ENCODE data around the gene SRRM4. TPM values are rescaled to one million over a fixed set of nuclear protein-coding genes. Genes with fewer than 3 reads are reported as not detected.

SRRM4 gene
- polyA plus RNA-seq, 12 donors = 0.12 to 1.2 (median 0.26) TPM; not detected in 1

DNA sequence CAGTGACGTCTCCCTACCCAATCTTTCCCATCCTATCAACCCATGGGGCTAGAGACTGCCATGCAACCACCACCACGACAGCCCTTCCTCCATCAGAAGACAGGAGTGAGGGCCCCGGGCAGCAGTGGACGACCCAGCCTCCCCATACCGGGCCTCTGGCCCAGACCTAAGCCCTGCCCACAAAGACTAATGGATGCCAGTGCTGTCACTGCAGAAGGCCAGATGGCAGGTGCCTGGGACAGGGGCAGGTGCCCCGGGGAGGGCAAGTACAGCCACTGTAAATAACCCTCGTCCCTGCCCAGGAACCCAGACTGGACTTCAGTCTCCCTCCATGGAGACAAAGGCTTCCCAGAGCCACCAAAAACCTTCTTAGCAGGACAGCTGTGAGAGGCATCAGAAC, 177.1 kb downstream of the SRRM4 start:
- no peak for DNase-seq

GRCh38 chr12:119159844-119160243, 178.5 kb downstream of the SRRM4 start:
- no peak for DNase-seq

GRCh38 chr12:119167902-119168301, 186.6 kb downstream of the SRRM4 start:
- DNase-seq = no peak

- DNase-seq = no peak
Measured at GRCh38 chr12:119168721-119169120, 187.4 kb downstream of the SRRM4 start.

DNA sequence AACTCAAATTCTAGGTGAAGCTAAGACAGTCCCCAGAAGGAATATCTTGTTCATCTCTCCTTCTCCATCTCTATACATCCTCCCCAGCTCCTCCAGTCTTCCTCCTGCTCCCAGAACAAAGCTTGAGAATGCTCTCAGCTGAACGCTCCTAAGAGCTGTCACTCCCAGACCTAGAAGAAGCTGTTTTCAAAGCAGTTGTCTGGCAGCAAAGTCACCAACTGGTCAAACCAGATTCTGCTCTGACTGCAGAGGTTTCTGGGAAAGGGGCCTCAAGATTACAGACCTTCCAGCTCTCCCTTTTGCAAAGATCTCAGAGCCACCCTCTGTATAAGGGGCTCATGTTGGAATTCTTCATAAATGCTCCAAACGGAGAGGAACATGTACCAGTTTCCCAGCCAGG, 187.8 kb downstream of the SRRM4 start:
- no peak for DNase-seq

GRCh38 chr12:119171291-119171690, 189.9 kb downstream of the SRRM4 start:
- DNase-seq = no peak

GRCh38 chr12:119171691-119172425, 190.5 kb downstream of the SRRM4 start:
- no peak for DNase-seq

DNA sequence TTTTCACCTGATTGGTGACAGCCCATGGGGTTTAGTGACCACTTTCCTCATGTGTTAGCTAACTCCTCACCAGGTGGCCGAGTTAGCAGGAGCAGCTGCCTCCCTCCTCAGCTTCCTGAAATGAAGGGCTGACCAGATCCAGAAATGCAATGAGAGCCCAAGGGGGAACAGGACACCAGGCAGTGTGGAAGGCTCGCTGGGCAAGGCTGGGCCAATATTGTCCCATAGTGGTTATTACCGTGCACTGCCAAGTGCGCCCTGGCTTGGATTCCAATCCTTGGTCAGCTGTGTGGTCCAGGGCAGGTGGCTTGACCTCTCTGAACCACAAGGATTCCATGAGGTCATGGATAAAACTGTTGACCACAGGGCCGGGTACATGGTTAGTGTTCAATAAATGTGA, 193.7 kb downstream of the SRRM4 start:
- DNase-seq = no peak

DNA sequence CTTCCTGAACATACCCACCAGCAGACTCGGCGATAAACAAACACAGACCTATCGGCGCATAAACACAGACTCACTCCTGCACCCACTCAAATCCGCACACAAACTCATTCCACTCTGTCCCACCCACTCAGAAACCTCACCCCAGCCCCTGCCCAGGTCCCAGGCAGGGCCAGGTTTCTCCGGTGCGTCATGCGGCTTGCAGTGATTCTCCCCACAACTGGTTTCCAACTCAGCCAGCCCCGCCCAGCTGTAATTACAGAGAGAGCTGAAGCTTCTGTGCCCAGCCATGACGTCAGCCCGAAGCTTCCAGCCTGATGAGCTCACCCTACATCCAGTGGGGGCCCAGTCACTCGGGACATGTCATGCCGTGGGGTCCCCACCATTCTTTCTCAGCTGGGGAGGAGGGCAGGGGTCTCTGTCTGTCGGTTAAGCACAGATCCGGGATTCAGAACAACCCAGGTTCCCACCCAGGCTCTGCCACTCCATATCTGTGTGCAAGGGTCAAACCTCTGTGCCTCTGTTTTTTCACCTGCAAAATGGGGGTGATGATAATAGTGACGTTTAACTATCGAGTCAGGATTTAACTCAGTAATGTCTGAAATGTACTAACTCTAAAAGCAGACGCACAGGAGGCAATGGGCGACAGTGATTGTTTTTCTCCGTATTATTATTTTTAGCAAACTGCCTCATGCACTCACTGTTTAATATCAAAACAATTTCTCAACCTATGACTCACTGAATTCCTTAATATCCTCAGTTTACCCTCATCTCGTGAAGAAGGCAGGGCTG, 195.1 kb downstream of the SRRM4 start:
- peak; percentile 78 for DNase-seq

DNA sequence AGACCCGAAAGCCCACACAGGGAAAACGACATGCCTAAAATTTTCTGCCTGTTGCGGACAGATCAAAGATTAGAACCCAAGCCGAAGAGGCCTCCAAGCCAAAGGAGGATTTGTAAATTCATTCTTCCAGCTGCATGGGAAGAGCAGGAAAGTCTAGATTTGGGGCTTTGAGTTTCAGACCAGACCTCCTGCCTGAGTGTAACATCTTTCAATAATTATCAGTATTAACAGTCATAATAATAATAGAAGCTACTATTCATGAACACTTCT, 195.7 kb downstream of the SRRM4 start:
- DNase-seq = no peak

GRCh38 chr12:119177724-119178380, 196.5 kb downstream of the SRRM4 start:
- no peak for DNase-seq

GRCh38 chr12:119178544-119179334, 197.4 kb downstream of the SRRM4 start, which contains the start of gene HSPB8:
TSS of gene HSPB8 (plus strand) at chr12:119178931. CDS start at chr12:119179313, 382 bp downstream.
- peak; percentile 66 for DNase-seq

- no peak for DNase-seq
Measured at GRCh38 chr12:119179335-119180021, 198.1 kb downstream of the SRRM4 start.

DNA sequence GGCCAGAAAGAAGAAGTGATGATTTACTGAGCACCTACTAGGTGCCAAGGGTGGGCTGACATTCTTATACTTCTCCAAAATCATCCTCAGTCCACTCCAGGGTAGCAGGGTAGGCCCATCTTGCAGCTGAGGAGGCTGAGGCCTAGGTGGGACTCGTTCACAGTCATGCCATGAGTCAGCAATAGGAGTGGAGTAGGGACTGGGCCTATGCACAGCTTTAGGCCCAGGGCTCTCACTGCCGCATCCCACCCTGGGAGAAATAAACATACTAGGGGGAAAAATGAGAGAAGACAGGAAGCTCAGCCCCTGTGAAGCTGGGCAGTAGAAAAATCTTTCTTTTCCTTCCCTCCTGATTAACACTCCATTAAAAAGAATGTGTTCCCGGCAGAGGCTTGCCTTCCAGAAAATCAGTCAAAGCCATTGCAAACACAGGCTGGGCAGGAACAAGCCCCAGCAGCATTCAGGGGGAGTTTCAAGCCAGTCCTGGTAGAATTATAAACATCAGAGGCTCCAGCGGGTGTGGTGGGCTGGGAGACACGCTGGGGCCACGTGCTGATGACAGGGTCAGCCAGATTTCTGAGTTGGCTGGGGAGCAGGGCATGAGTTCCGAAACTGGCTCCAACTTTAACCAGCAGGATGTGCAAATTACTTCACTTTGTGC, 199.2 kb downstream of the SRRM4 start:
- no peak for DNase-seq

DNA sequence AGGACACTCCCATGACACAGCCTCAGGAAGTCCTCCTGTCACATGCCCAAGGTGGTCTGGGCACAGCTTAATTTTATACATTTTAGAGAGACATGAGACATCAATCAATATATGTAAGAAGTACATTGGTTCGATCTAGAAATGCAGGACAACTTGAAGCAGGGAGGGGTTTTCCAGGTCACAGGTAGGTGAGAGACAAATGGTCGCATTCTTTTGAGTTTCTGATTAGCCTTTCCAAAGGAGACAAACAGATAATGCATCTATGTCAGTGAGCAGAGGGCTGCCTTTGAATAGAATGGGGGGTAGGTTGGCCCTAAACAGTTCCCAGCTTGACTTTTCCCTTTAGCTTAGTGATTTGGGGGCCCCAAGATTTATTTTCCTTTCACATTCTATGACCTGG, 199.9 kb downstream of the SRRM4 start:
- no peak for DNase-seq

DNA sequence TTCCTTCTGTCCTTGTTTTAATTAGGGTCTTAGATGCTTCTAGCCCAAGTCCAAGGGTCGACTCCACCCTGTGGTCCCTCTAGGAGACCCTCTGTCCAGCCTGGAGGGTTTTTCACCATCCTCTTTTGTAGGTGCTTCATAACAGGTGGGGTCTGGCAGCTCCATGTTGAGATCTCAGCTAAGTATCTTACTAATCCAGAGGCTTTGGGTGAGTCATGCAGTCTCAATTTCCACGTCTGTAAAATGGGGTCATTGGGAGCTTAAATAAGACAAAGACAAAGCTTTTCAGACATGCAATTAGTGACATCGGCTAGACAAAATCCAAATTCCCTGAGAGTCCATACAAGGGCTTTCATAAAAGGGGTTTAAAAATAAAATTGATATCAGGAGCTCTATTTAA, 200.6 kb downstream of the SRRM4 start:
- DNase-seq = no peak

DNA sequence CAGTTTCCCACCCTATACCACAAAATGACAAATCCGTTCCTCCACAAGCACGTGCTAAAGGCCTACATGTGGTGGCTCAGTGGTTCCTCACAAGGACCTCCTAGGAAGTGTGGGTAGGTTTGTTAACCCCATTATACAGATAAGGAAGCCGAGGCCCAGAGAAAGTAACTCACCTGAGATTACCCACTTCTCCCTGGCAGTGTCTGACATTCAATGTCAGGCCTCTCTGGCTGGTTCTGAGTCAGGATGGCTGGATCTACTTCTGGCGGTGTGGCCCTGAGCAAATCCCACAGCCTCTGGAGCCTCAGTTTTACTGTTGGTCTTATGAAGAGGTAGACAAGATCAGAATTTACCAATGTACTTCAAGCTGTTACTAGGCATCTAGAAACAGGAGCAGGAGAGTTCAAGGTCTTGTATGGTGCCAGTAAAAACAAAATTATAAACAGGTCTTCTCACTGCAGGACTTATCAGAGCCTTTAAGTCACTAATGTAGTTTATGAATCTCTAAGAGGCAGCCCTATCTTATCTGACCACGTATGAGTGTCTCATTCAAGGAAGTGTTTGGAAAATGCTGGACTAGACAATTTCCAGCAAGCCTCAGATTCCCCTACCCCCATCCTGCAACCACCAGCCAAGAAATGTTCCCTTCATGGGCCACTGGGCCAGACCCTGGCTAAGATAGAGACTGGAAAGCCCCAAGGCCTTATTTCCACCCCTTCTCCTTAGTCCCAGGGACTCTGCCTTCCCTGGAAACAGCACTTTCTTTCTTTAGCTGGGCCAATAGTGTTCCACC, 201.6 kb downstream of the SRRM4 start:
- no peak for DNase-seq

GRCh38 chr12:119183942-119184695, 202.8 kb downstream of the SRRM4 start:
- DNase-seq = no peak

DNA sequence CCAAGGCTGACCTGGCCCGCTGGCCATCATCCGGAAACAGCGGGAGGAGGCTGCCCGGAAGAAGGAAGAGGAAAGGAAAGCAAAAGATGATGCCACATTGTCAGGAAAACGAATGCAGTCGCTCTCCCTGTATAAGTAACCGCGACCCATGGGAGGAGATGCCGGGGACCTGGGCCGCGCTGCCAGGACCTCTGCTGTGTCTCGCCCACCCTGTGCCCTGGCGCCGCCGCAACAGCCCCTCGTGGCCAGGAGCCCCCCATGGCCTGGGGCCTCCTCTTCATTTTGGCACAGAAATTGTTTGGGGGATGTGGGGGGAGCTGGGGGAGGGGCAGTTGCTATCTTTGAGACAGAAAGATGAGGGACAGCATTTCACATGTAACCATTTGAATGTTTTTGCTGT, 213.9 kb downstream of the SRRM4 start:
- no peak for DNase-seq

Data from muscle of arm (tissue), 12 donors.